ENCODE results near the gene CTNNA2.

The CTNNA2 gene

DNA sequence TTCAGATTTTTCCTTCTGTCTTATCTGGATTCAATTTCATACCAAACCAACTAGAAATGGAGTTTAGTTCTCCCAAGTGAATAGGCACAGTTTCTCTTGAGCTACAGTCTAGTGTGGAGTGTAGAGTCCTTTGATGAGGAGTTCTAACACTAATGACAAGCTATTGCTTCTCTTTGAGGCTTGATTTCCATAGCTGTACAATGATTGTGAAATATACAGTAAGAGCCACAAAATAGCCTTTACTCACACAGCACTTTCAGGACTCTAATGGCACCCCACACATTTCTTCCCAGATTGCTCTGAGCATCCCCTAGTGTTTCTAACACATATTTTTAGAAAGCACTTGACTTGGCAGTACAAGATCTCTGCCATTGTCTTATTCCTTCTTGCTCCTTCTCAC, 638.4 kb downstream of the CTNNA2 start:
- Histone ChIP-seq H3K36me3 (ENCODE audit: control insufficient read depth, insufficient read depth, low read length, severe bottlenecking) (no peaks in the 10 kb centered on the region), H3K4me1 (ENCODE audit: control insufficient read depth, insufficient read depth, low read length) (no peaks in the 10 kb centered on the region), H3K4me3 (ENCODE audit: low read length) (no peak overlapping the region), H3K9me3 (ENCODE audit: control insufficient read depth, low read length) (no peaks in the 10 kb centered on the region), H3K9ac (ENCODE audit: low read length) (no peak overlapping the region), H3K27me3 (replicated peaks; ENCODE audit: control insufficient read depth, insufficient read depth, low read length) (no peaks in the 10 kb centered on the region)
- no peak for DNase-seq (ENCODE audit: low read depth)

GRCh38 chr2:80151651-80152050, 638.8 kb downstream of the CTNNA2 start:
- H3K9me3 ChIP-seq (ENCODE audit: control insufficient read depth, low read length), result no peaks in the 10 kb centered on the region
- no peak overlapping the region for H3K9ac ChIP-seq (ENCODE audit: low read length)
- H3K36me3 ChIP-seq (ENCODE audit: control insufficient read depth, insufficient read depth, low read length, severe bottlenecking), result no peaks in the 10 kb centered on the region
- no peaks in the 10 kb centered on the region for H3K27me3 ChIP-seq (replicated peaks; ENCODE audit: control insufficient read depth, insufficient read depth, low read length)
- no peaks in the 10 kb centered on the region for H3K4me1 ChIP-seq (ENCODE audit: control insufficient read depth, insufficient read depth, low read length)
- H3K4me3 ChIP-seq (ENCODE audit: low read length), result no peak overlapping the region
- no peak for DNase-seq (ENCODE audit: low read depth)

GRCh38 chr2:80153151-80153550, 640.3 kb downstream of the CTNNA2 start:
- H3K9ac ChIP-seq (ENCODE audit: low read length), result no peak overlapping the region
- no peak overlapping the region for H3K4me3 ChIP-seq (ENCODE audit: low read length)
- peak; percentile 7 for DNase-seq (ENCODE audit: low read depth)
- H3K9me3 ChIP-seq (ENCODE audit: control insufficient read depth, low read length), result no peaks in the 10 kb centered on the region
- H3K36me3 ChIP-seq (ENCODE audit: control insufficient read depth, insufficient read depth, low read length, severe bottlenecking), result no peaks in the 10 kb centered on the region
- peaks cover 2% of the 10 kb centered on the region for H3K27me3 ChIP-seq (replicated peaks; ENCODE audit: control insufficient read depth, insufficient read depth, low read length)
- H3K4me1 ChIP-seq (ENCODE audit: control insufficient read depth, insufficient read depth, low read length), result no peaks in the 10 kb centered on the region

DNA sequence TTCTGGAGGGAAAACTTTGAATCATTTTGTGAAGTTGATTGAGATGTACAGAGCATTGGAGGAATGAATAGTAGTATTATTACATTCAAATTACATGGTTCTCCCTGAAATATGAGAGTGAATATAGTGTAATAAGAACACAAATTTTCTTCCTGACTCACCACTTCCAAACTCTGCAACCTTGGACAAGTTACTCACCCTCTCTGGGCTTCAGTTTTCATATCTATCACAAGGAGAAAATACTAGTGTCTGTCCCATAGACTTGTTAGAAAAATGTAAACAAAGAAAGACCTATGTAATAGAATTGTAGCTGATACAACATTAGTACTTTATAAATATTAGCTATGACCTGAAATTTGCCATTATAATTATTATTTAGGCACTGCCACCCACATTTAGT, 640.9 kb downstream of the CTNNA2 start:
- H3K4me3 ChIP-seq (ENCODE audit: low read length), result no peak overlapping the region
- H3K9me3 ChIP-seq (ENCODE audit: control insufficient read depth, low read length), result no peaks in the 10 kb centered on the region
- H3K36me3 ChIP-seq (ENCODE audit: control insufficient read depth, insufficient read depth, low read length, severe bottlenecking), result no peaks in the 10 kb centered on the region
- H3K4me1 ChIP-seq (ENCODE audit: control insufficient read depth, insufficient read depth, low read length), result no peaks in the 10 kb centered on the region
- no peak overlapping the region for H3K9ac ChIP-seq (ENCODE audit: low read length)
- no peak for DNase-seq (ENCODE audit: low read depth)
- H3K27me3 ChIP-seq (replicated peaks; ENCODE audit: control insufficient read depth, insufficient read depth, low read length), result peaks cover 5% of the 10 kb centered on the region

DNA sequence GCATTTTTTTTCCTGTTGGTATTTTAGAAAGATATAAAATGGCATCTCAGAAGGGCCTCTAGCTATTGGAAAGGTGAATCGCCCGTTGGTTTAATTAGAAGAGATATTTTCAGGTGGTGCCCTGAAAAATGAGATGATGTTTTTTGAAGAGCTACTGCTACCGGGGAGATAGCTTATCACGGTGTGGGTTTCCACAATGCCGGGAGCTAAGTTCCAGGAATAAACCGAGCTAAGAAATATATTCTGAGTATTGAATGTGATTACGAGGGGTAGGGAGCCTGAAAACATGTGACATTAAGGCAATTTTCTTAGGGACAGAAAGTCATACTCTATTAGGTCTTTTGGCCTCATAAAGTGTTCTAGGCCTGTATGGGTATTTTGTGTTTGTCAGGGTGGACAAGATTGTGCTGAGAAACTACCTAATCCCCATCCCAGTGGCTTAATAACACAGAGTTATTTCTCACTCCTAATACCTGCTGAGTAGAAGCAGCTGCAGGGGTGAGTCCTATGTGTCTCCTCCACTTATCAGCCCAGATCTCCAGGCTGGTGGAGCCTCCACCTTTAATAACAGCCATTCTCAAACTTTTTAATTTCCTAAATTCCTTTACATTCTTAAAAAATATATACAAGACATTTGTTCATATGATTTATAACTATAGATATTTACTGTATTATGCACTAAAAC, 641.5 kb downstream of the CTNNA2 start:
- Histone ChIP-seq H3K36me3 (ENCODE audit: control insufficient read depth, insufficient read depth, low read length, severe bottlenecking) (no peaks in the 10 kb centered on the region), H3K9me3 (ENCODE audit: control insufficient read depth, low read length) (no peaks in the 10 kb centered on the region), H3K27me3 (replicated peaks; ENCODE audit: control insufficient read depth, insufficient read depth, low read length) (peaks cover 5% of the 10 kb centered on the region), H3K9ac (ENCODE audit: low read length) (no peak overlapping the region), H3K4me1 (ENCODE audit: control insufficient read depth, insufficient read depth, low read length) (no peaks in the 10 kb centered on the region), H3K4me3 (ENCODE audit: low read length) (no peak overlapping the region)
- no peak for DNase-seq (ENCODE audit: low read depth)

- H3K27me3 ChIP-seq (replicated peaks; ENCODE audit: control insufficient read depth, insufficient read depth, low read length), result no peaks in the 10 kb centered on the region
- H3K9ac ChIP-seq (ENCODE audit: low read length), result no peak overlapping the region
- H3K9me3 ChIP-seq (ENCODE audit: control insufficient read depth, low read length), result peaks cover 4% of the 10 kb centered on the region
- DNase-seq (ENCODE audit: low read depth), result no peak
- H3K36me3 ChIP-seq (ENCODE audit: control insufficient read depth, insufficient read depth, low read length, severe bottlenecking), result no peaks in the 10 kb centered on the region
- no peak overlapping the region for H3K4me3 ChIP-seq (ENCODE audit: low read length)
- no peaks in the 10 kb centered on the region for H3K4me1 ChIP-seq (ENCODE audit: control insufficient read depth, insufficient read depth, low read length)
These were observed 651.5 kb downstream of the CTNNA2 start for GRCh38 chr2:80164375-80164774.

GRCh38 chr2:80166483-80167171, 653.8 kb downstream of the CTNNA2 start:
- no peak overlapping the region for H3K9ac ChIP-seq (ENCODE audit: low read length)
- no peak for DNase-seq (ENCODE audit: low read depth)

GRCh38 chr2:80167284-80167808, 654.5 kb downstream of the CTNNA2 start:
- no peak overlapping the region for H3K9ac ChIP-seq (ENCODE audit: low read length)
- peak; percentile 9 for DNase-seq (ENCODE audit: low read depth)
- H3K4me1 ChIP-seq (ENCODE audit: control insufficient read depth, insufficient read depth, low read length), result no peaks in the 10 kb centered on the region
- no peaks in the 10 kb centered on the region for H3K9me3 ChIP-seq (ENCODE audit: control insufficient read depth, low read length)
- no peaks in the 10 kb centered on the region for H3K36me3 ChIP-seq (ENCODE audit: control insufficient read depth, insufficient read depth, low read length, severe bottlenecking)
- no peak overlapping the region for H3K4me3 ChIP-seq (ENCODE audit: low read length)
- no peaks in the 10 kb centered on the region for H3K27me3 ChIP-seq (replicated peaks; ENCODE audit: control insufficient read depth, insufficient read depth, low read length)

More at GRCh38 chr2:80166483-80167171, 653.8 kb downstream of the CTNNA2 start:
- Histone ChIP-seq H3K9me3 (ENCODE audit: control insufficient read depth, low read length) (no peaks in the 10 kb centered on the region), H3K4me1 (ENCODE audit: control insufficient read depth, insufficient read depth, low read length) (no peaks in the 10 kb centered on the region), H3K36me3 (ENCODE audit: control insufficient read depth, insufficient read depth, low read length, severe bottlenecking) (no peaks in the 10 kb centered on the region), H3K27me3 (replicated peaks; ENCODE audit: control insufficient read depth, insufficient read depth, low read length) (no peaks in the 10 kb centered on the region), H3K4me3 (ENCODE audit: low read length) (no peak overlapping the region)

DNA sequence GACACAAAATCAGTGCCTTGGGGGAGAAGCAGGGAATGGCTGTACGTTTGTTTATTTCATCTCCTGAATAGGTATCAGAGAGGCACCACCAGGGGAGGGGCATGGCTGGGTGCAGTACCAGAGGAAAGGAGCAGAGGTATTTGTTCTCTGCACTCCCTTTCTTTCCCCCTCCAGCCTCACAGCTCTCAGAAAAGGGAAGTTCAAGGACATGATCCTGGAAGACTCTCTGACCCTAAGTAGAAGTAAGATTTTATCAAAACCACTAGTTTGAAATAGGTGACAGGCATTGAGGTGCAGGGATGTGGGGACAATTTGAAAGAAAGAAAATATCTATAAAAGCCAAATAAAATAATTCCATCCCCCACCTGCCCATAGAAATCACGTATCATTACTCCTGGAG, 655.2 kb downstream of the CTNNA2 start:
- Histone ChIP-seq H3K27me3 (replicated peaks; ENCODE audit: control insufficient read depth, insufficient read depth, low read length) (no peaks in the 10 kb centered on the region), H3K4me1 (ENCODE audit: control insufficient read depth, insufficient read depth, low read length) (no peaks in the 10 kb centered on the region), H3K9me3 (ENCODE audit: control insufficient read depth, low read length) (no peaks in the 10 kb centered on the region), H3K9ac (ENCODE audit: low read length) (no peak overlapping the region), H3K4me3 (ENCODE audit: low read length) (no peak overlapping the region), H3K36me3 (ENCODE audit: control insufficient read depth, insufficient read depth, low read length, severe bottlenecking) (no peaks in the 10 kb centered on the region)
- DNase-seq (ENCODE audit: low read depth), result no peak

DNA sequence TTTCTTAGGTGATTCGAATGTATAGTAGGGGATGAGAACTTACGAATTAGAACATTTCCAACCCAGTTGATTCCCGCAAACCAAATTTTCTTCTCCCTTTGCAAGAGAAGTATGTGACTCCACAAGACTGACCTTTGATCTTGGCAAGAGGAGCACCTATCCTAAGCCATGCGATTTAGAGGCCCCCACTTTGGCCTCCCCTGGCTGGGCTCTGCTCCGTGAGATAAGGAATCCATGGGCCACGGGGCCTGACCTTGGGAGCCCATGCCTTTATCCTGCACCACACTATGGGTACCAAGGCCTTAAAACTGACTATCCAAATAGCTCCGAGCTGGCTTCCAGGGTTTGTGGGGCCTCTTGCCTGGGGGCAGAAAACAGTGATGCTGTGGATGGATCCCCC, 656.0 kb downstream of the CTNNA2 start:
- Histone ChIP-seq H3K36me3 (ENCODE audit: control insufficient read depth, insufficient read depth, low read length, severe bottlenecking) (no peaks in the 10 kb centered on the region), H3K27me3 (replicated peaks; ENCODE audit: control insufficient read depth, insufficient read depth, low read length) (no peaks in the 10 kb centered on the region), H3K4me3 (ENCODE audit: low read length) (no peak overlapping the region), H3K9ac (ENCODE audit: low read length) (no peak overlapping the region), H3K9me3 (ENCODE audit: control insufficient read depth, low read length) (no peaks in the 10 kb centered on the region), H3K4me1 (ENCODE audit: control insufficient read depth, insufficient read depth, low read length) (no peaks in the 10 kb centered on the region)
- no peak for DNase-seq (ENCODE audit: low read depth)

DNA sequence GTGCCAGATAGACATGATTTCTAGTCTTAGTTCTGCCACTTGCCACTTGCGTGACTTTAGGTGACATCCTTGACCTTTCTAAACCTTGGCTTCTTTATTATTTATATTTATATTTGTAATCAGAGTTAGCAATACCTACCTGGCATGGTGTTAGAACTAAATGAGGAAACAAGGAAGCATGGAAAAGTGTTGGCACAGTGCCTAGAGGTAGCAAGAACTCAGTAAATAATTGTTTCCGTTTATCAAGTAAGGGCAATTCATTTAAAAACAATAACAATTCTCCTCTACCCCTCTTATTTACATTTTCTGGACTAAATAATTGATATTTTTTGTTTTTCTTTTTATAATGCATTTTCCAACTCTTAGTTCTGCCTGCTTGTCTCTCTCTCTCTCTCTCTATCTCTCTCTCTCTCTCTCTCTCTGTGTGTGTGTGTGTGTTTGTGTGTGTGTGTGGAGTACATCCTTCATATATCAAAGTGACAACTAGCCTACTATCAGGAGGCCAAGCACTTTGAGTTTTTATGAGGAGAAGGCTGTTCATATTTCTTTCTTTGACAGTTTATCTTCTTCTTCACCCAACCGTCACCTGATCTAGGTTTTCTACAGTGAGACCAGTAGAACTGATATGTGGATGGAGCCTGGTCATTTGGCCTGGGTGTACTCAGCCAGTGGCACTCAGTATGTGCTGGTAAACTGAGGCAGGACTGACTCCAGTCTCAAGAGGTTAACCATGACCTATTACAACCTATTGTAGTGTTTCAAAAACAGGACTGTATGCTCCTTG, 657.2 kb downstream of the CTNNA2 start:
- Histone ChIP-seq H3K9ac (ENCODE audit: low read length) (no peak overlapping the region), H3K36me3 (ENCODE audit: control insufficient read depth, insufficient read depth, low read length, severe bottlenecking) (no peaks in the 10 kb centered on the region), H3K4me1 (ENCODE audit: control insufficient read depth, insufficient read depth, low read length) (no peaks in the 10 kb centered on the region), H3K9me3 (ENCODE audit: control insufficient read depth, low read length) (no peaks in the 10 kb centered on the region), H3K27me3 (replicated peaks; ENCODE audit: control insufficient read depth, insufficient read depth, low read length) (no peaks in the 10 kb centered on the region), H3K4me3 (ENCODE audit: low read length) (no peak overlapping the region)
- DNase-seq (ENCODE audit: low read depth), result no peak

All from adipocyte (in vitro differentiated cells).